ENCODE results near the gene PAFAH1B1. TPM values are rescaled to one million over a fixed set of nuclear protein-coding genes. Genes with fewer than 3 reads are reported as not detected.
"Not testable (repeated sequence)": the region's sequence is repeated elsewhere in the genome, so short reads cannot be mapped to it uniquely, and the experiment has no call there.

PAFAH1B1 gene
- total and polyA plus RNA-seq, 2 donors (not counting 3 experiments of a cell fraction or from before 2014, with no cell fraction given): 46.5 to 158 TPM

- H2AFZ ChIP-seq (ENCODE audit: low read depth, low read length); H3K4me2 ChIP-seq (ENCODE audit: insufficient read depth, low read length); H3K27me3 ChIP-seq (ENCODE audit: control insufficient read depth in 2 of 2, insufficient read depth in 2 of 2, low read length in 2 of 2); H3K9ac ChIP-seq (replicated peaks; ENCODE audit: extremely low read depth, insufficient read depth, low read length); H3K9me3 ChIP-seq (replicated peaks; ENCODE audit: control insufficient read depth, insufficient read depth, low read length); H3K27ac ChIP-seq (ENCODE audit: insufficient read depth, low read depth, low read length); BruUV-seq (replicated peaks); intact Hi-C loops (cut with micrococcal nuclease); DNase-seq (ENCODE audit: low read depth, low spot score); FAIRE-seq; H3K9me1 ChIP-seq (replicated peaks; ENCODE audit: control insufficient read depth, extremely low read depth, insufficient read depth, low read length); H3K4me1 ChIP-seq (ENCODE audit: control insufficient read depth, extremely low read depth, insufficient read depth, low read length); H3K36me3 ChIP-seq (ENCODE audit: control insufficient read depth in 2 of 2, extremely low read depth in 1 of 2, insufficient read depth in 2 of 2, low read length in 2 of 2); H3K4me3 ChIP-seq (replicated peaks in 1 of 3; ENCODE audit: insufficient read depth in 1 of 3, low read depth in 1 of 3, low read length in 3 of 3); dilution Hi-C loops (cut with MboI; ENCODE audit: extremely low pct_ligation_motif_present, low sequenced_read_pairs): not testable (repeated sequence)
- H3K79me2 ChIP-seq (ENCODE audit: control insufficient read depth, insufficient read depth, low read length): peaks cover 99% of the 10 kb centered on the region
- peaks cover 24% of the 10 kb centered on the region for H4K20me1 ChIP-seq (replicated peaks; ENCODE audit: control insufficient read depth, extremely low read depth, insufficient read depth, low read length)
- POLR2A ChIA-PET: interaction anchor here (0.6 kb wide), 1 partner anchor 9 kb away, joined by 5 read pairs; no protein-coding TSS in a partner anchor
- CTCF ChIA-PET: interaction anchor here (1.5 kb wide), 1 partner anchor 9 kb away, joined by 5 read pairs; no protein-coding TSS in a partner anchor
Observed at GRCh38 chr17:2622721-2623301, 29.4 kb downstream of the PAFAH1B1 start.

- dilution Hi-C loops (cut with MboI; ENCODE audit: extremely low pct_ligation_motif_present, low sequenced_read_pairs): no loop called here
- ChIA-PET POLR2A (no interaction called here), CTCF (no interaction called here)
- Histone ChIP-seq H3K36me3 (ENCODE audit: control insufficient read depth in 2 of 2, extremely low read depth in 1 of 2, insufficient read depth in 2 of 2, low read length in 2 of 2) (peaks cover 0 to 3% of the 10 kb centered on the region in 2 experiments), H3K9me3 (replicated peaks; ENCODE audit: control insufficient read depth, insufficient read depth, low read length) (no peaks in the 10 kb centered on the region), H3K27ac (ENCODE audit: insufficient read depth, low read depth, low read length) (no peak overlapping the region), H3K4me3 (replicated peaks in 1 of 3; ENCODE audit: insufficient read depth in 1 of 3, low read depth in 1 of 3, low read length in 3 of 3) (no peak overlapping the region), H3K79me2 (ENCODE audit: control insufficient read depth, insufficient read depth, low read length) (peaks cover 99% of the 10 kb centered on the region), H3K4me1 (ENCODE audit: control insufficient read depth, extremely low read depth, insufficient read depth, low read length) (no peaks in the 10 kb centered on the region), H4K20me1 (replicated peaks; ENCODE audit: control insufficient read depth, extremely low read depth, insufficient read depth, low read length) (peaks cover 24% of the 10 kb centered on the region), H3K9ac (replicated peaks; ENCODE audit: extremely low read depth, insufficient read depth, low read length) (no peak overlapping the region), H3K4me2 (ENCODE audit: insufficient read depth, low read length) (no peak overlapping the region), H3K27me3 (ENCODE audit: control insufficient read depth in 2 of 2, insufficient read depth in 2 of 2, low read length in 2 of 2) (no peaks in the 10 kb centered on the region), H3K9me1 (replicated peaks; ENCODE audit: control insufficient read depth, extremely low read depth, insufficient read depth, low read length) (peaks cover 3% of the 10 kb centered on the region), H2AFZ (ENCODE audit: low read depth, low read length) (no peak overlapping the region)
- no peak for TF ChIP-seq JUN (IDR thresholded peaks at IDR 0.05; ENCODE audit: borderline replicate concordance, insufficient read depth, insufficient read length, low read depth)
- no peak for TF ChIP-seq GATA2 (IDR thresholded peaks at IDR 0.05; ENCODE audit: insufficient read depth, insufficient read length, low read depth, low read length)
- no peak for TF ChIP-seq FOS (IDR thresholded peaks at IDR 0.05; ENCODE audit: borderline replicate concordance, insufficient read depth, low read length)
- no peak for TF ChIP-seq POLR2AphosphoS5 (IDR thresholded peaks at IDR 0.05; ENCODE audit: insufficient read depth, low read depth, low read length)
- TF ChIP-seq POLR2A (IDR thresholded peaks at IDR 0.05; ENCODE audit: low read depth, low read length): no peak
- no peak for TF ChIP-seq MYC (IDR thresholded peaks at IDR 0.05; ENCODE audit: low read depth, low read length)
- TF ChIP-seq MAX (IDR thresholded peaks at IDR 0.05; ENCODE audit: insufficient read depth, insufficient read length): no peak
- no peak for TF ChIP-seq CTCF (IDR thresholded peaks at IDR 0.05; ENCODE audit: extremely low read depth in 1 of 2, insufficient read depth in 1 of 2, low read depth in 1 of 2, low read length in 2 of 2)
- TF ChIP-seq EZH2 (IDR thresholded peaks at IDR 0.05; ENCODE audit: borderline replicate concordance, low read depth, low read length, severe bottlenecking): no peak
- DNase-seq (ENCODE audit: low read depth, low spot score) (no peak), FAIRE-seq (no peak)
- no TSS peak for BruUV-seq (replicated peaks)
- intact Hi-C loops (cut with micrococcal nuclease): no loop called here
Observed at GRCh38 chr17:2624292-2624731, 30.9 kb downstream of the PAFAH1B1 start.
